Left lung (tissue), 10 donors: ENCODE results near the gene IGSF23. TPM values are rescaled to one million over a fixed set of nuclear protein-coding genes. Genes with fewer than 3 reads are reported as not detected.
"Not testable (repeated sequence)": the region's sequence is repeated elsewhere in the genome, so short reads cannot be mapped to it uniquely, and the experiment has no call there.

Source experiments
- ATAC-seq: fragments of 200-7000 bp; cut with Tn5 transposase; one replicate; pipeline ENCODE4 v1.9.1; 2020; ENCODE audit warnings: moderate library complexity
- DNase-seq, 4 donors: peaks; one replicate each; pipeline ENCODE4 v3.0.0-alpha.2; 2013 to 2020
- H3K27ac ChIP-seq, 2 donors: fragments of 200-600 bp; sonication (generic) in 1 of 2; one replicate each; pipeline versions ENCODE4 v1.5.0 to v1.8.0; 2020 to 2021
- H3K27me3 ChIP-seq, 2 donors: fragments of 200-600 bp; sonication (generic) in 1 of 2; one replicate each; pipeline versions ENCODE4 v1.5.0 to v1.8.0; 2020 to 2021
- H3K36me3 ChIP-seq, 2 donors: fragments of 200-600 bp; sonication (generic) in 1 of 2; one replicate each; pipeline versions ENCODE4 v1.5.0 to v1.8.0; 2020 to 2021
- H3K4me1 ChIP-seq, 2 donors: fragments of 200-600 bp; one replicate each; pipeline ENCODE4 v1.8.0; 2021
- H3K4me3 ChIP-seq, 2 donors: fragments of 200-600 bp; sonication (generic) in 1 of 2; one replicate each; pipeline versions ENCODE4 v1.5.0 to v1.8.0; 2020 to 2021; ENCODE audit warnings: mild to moderate bottlenecking in 1 of 2
- H3K9me3 ChIP-seq, 2 donors: fragments of 200-600 bp; sonication (generic) in 1 of 2; one replicate each; pipeline versions ENCODE4 v1.5.0 to v1.8.0; 2020 to 2021
- intact Hi-C, 2 donors: fragments of 100-400 bp; cut with DNase I; formaldehyde crosslinking; loops; one replicate each; pipeline versions ENCODE4 v1.11.2 to v1.14.2; 2022
- polyA plus RNA-seq, 6 donors: library from polyadenylated mRNA; unstranded; fragments of 120-200 nt; gene quantifications; one replicate each; pipeline ENCODE4 v1.2.1, GENCODE V29; 2013; ENCODE audit not compliant: insufficient read length in 6 of 6
- total RNA-seq, 2 donors: library from RNA; stranded (reverse); fragmentation: NEBNext Ultra II Directional; extraction: Animal tissue kit (Norgen Biotek cat#: 25700); gene quantifications; one replicate each; pipeline ENCODE4 v1.2.1, GENCODE V29; 2021
- TF ChIP-seq, protein P1 (sequence below), 2 donors: fragments of 200-600 bp; sonication (generic) in 1 of 2; IDR thresholded peaks; one replicate each; pipeline versions ENCODE4 v1.5.0 to v1.8.0; 2021; ENCODE audit warnings: antibody characterized with exemption in 2 of 2
- donor health status: DM: no; HTN: yes; CAD: no.
- donor health status: DM: no; HTN: no; CAD: no.

The IGSF23 gene
- total and polyA plus RNA-seq, 8 donors, result 0.17 to 0.18 TPM; not detected in 6

- H3K27ac ChIP-seq, result no peak overlapping the region
- H3K4me1 ChIP-seq, result no peaks in the 10 kb centered on the region
- no peaks in the 10 kb centered on the region for H3K27me3 ChIP-seq
- TF ChIP-seq, protein P1, sequence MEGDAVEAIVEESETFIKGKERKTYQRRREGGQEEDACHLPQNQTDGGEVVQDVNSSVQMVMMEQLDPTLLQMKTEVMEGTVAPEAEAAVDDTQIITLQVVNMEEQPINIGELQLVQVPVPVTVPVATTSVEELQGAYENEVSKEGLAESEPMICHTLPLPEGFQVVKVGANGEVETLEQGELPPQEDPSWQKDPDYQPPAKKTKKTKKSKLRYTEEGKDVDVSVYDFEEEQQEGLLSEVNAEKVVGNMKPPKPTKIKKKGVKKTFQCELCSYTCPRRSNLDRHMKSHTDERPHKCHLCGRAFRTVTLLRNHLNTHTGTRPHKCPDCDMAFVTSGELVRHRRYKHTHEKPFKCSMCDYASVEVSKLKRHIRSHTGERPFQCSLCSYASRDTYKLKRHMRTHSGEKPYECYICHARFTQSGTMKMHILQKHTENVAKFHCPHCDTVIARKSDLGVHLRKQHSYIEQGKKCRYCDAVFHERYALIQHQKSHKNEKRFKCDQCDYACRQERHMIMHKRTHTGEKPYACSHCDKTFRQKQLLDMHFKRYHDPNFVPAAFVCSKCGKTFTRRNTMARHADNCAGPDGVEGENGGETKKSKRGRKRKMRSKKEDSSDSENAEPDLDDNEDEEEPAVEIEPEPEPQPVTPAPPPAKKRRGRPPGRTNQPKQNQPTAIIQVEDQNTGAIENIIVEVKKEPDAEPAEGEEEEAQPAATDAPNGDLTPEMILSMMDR (IDR thresholded peaks at IDR 0.05), result no peak
- no peaks in the 10 kb centered on the region for H3K9me3 ChIP-seq
- peaks cover 0 to 43% of the 10 kb centered on the region in 2 donors for H3K36me3 ChIP-seq
- intact Hi-C loops, result no loop called here
- no peak for ATAC-seq
- no peak for DNase-seq
- H3K4me3 ChIP-seq, result no peak overlapping the region
Observed at GRCh38 chr19:44664976-44665375, 51.6 kb downstream of the IGSF23 start.

- peak in 1 of 4 donors; percentile 8 for DNase-seq
- Histone ChIP-seq H3K9me3 (no peaks in the 10 kb centered on the region), H3K27me3 (no peaks in the 10 kb centered on the region), H3K4me1 (no peaks in the 10 kb centered on the region), H3K4me3 (no peak overlapping the region), H3K27ac (no peak overlapping the region), H3K36me3 (peaks cover 0 to 23% of the 10 kb centered on the region in 2 donors)
- TF ChIP-seq, protein P1 (IDR thresholded peaks at IDR 0.05), result no peak
- intact Hi-C loops, result no loop called here
- no peak for ATAC-seq
Observed at GRCh38 chr19:44666852-44667556, 53.6 kb downstream of the IGSF23 start.

DNA sequence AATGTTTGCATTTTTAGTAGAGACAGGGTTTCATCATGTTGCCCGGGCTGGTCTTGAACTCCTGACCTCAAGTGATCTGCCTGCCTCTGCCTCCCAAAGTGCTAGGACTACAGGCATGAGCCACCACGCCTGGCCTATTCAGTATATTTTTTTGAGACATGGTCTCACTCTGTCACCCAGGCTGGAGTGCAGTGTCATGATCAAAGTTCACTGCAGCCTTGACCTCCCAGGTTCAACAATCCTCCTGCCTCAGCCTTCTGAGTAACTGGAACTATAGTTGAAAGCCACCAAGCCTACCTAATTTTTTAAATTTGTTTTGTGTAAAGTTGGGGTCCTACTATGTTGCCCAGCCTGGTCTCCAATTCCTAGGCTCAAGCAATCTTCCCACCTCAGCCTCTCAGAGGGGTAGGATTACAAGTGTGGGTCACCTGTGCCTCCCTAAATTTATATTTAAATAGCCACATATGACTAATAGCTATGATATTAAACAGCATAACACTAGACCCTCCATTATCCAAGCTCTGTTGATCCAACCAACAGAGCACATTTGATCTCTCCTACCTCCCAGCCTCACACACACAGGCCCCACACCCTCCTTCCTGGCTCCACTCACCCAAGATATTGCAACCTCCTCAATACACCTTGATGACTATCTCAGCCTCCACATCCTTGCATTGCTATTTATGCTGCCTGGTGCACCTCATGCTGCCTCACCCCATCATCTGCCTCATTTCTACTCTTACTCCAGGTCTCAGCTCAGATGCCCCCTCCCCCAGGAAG is 55.8 kb downstream of the IGSF23 start:
- Histone ChIP-seq H3K4me3 (no peak overlapping the region), H3K36me3 (peaks cover 0 to under 1% of the 10 kb centered on the region in 2 donors), H3K9me3 (no peaks in the 10 kb centered on the region), H3K4me1 (no peaks in the 10 kb centered on the region), H3K27me3 (no peaks in the 10 kb centered on the region), H3K27ac (no peak overlapping the region)
- intact Hi-C loops, result no loop called here
- TF ChIP-seq, protein P1 (IDR thresholded peaks at IDR 0.05), result no peak
- ATAC-seq (no peak), DNase-seq (peak in 1 of 4 donors; percentile 2)

DNA sequence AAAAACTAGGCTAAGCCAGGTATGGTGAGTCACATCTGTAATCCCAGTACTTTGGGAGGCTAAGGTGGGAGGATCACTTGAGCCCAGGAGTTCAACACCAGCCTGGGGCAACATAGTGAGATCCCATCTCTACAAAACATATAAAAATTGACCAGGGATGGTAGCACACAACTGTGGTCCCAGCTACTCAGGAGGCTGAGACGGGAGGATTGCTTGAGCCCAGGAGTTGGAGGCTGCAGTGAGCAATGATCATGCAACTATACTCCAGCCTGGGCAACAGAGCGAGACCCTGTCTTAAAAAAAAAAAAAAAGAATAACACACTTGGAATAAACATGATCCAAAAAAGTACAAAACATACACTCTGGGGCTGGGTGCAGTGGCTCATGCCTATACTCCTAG is 56.7 kb downstream of the IGSF23 start:
- intact Hi-C loops, H3K27ac ChIP-seq, H3K4me3 ChIP-seq, H3K36me3 ChIP-seq, DNase-seq, H3K4me1 ChIP-seq, ATAC-seq, H3K9me3 ChIP-seq, H3K27me3 ChIP-seq: not testable (repeated sequence)

- intact Hi-C loops, result no loop called here
- H3K4me3 ChIP-seq, result no peak within 1 kb of the TSS
- H3K27me3 ChIP-seq, result no peaks in the 10 kb centered on the region
- no peaks in the 10 kb centered on the region for H3K4me1 ChIP-seq
- H3K9me3 ChIP-seq, result no peaks in the 10 kb centered on the region
- ATAC-seq (peak; percentile 78), DNase-seq (no peak)
- no peaks in the 10 kb centered on the region for H3K36me3 ChIP-seq
- TF ChIP-seq, protein P1 (IDR thresholded peaks at IDR 0.05), result no peak
- no peak within 1 kb of the TSS for H3K27ac ChIP-seq
Observed at GRCh38 chr19:44671400-44671799, 58.0 kb downstream of the IGSF23 start, which contains the start of gene CEACAM19. CEACAM19 (plus strand) TSS chr19:44671482; CDS start chr19:44671932, 450 bp downstream.
